Measurements from ENCODE around the gene WDR1.
"Not testable (repeated sequence)": the region's sequence is repeated elsewhere in the genome, so short reads cannot be mapped to it uniquely, and the experiment has no call there.

WDR1 gene

GRCh38 chr4:10129196-10130177, 12.9 kb upstream of the WDR1 start:
- no peaks in the 10 kb centered on the region for H3K79me2 ChIP-seq (ENCODE audit: insufficient read depth, low read length)
- no peak overlapping the region for H3K4me3 ChIP-seq (ENCODE audit: low read depth in 1 of 2, low read length in 2 of 2)
- H3K9me3 ChIP-seq (ENCODE audit: insufficient read depth, low read length, severe bottlenecking): no peaks in the 10 kb centered on the region
- peaks cover 7% of the 10 kb centered on the region for H3K4me1 ChIP-seq (ENCODE audit: insufficient read depth, low read length)
- TF ChIP-seq, protein P1, sequence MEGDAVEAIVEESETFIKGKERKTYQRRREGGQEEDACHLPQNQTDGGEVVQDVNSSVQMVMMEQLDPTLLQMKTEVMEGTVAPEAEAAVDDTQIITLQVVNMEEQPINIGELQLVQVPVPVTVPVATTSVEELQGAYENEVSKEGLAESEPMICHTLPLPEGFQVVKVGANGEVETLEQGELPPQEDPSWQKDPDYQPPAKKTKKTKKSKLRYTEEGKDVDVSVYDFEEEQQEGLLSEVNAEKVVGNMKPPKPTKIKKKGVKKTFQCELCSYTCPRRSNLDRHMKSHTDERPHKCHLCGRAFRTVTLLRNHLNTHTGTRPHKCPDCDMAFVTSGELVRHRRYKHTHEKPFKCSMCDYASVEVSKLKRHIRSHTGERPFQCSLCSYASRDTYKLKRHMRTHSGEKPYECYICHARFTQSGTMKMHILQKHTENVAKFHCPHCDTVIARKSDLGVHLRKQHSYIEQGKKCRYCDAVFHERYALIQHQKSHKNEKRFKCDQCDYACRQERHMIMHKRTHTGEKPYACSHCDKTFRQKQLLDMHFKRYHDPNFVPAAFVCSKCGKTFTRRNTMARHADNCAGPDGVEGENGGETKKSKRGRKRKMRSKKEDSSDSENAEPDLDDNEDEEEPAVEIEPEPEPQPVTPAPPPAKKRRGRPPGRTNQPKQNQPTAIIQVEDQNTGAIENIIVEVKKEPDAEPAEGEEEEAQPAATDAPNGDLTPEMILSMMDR (IDR thresholded peaks at IDR 0.05; ENCODE audit: borderline replicate concordance, extremely low read depth, low read length, poor library complexity, severe bottlenecking): no peak
- TF ChIP-seq EZH2 (IDR thresholded peaks at IDR 0.05; ENCODE audit: borderline replicate concordance, low read depth, low read length, severe bottlenecking): no peak
- no peak overlapping the region for H3K4me2 ChIP-seq (ENCODE audit: insufficient read depth, low read length)
- H3K27me3 ChIP-seq (ENCODE audit: insufficient read depth, low read length, poor library complexity): no peaks in the 10 kb centered on the region
- DNase-seq (no peak), ATAC-seq (ENCODE audit: insufficient read depth, low read depth) (no peak)
- H4K20me1 ChIP-seq (ENCODE audit: insufficient read depth, low read length): no peaks in the 10 kb centered on the region
- no peak overlapping the region for H3K9ac ChIP-seq (ENCODE audit: low read depth, low read length)
- H3K27ac ChIP-seq (ENCODE audit: low read length): no peak overlapping the region
- H3K36me3 ChIP-seq (ENCODE audit: insufficient read depth, low read length): no peaks in the 10 kb centered on the region
- no peak overlapping the region for H2AFZ ChIP-seq (ENCODE audit: low read depth, low read length)

DNA sequence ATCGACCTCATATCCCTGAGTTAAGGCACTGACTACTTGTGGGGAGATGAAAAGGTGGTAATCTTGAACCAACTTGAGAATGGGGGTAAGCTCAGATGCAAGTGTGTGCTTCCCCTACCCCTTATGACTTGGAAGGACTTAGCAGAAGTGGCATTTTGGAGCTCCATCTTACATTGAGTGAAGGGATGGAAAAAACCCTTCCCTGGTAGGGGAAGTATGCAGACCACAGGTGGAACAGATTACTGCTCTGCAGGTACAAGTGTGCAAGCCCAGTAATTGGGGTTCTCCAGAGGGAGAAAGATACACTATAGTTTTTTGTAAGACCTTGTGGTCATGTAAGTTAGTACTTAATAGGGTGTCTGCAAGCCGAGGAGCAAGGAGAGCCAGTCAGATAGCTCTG, 12.2 kb upstream of the WDR1 start:
- ATAC-seq (ENCODE audit: insufficient read depth, low read depth): no peak
- no peaks in the 10 kb centered on the region for H4K20me1 ChIP-seq (ENCODE audit: insufficient read depth, low read length)
- no peak overlapping the region for H3K27ac ChIP-seq (ENCODE audit: low read length)
- DNase-seq: no peak
- no peak overlapping the region for H2AFZ ChIP-seq (ENCODE audit: low read depth, low read length)
- no peak overlapping the region for H3K4me2 ChIP-seq (ENCODE audit: insufficient read depth, low read length)
- no peaks in the 10 kb centered on the region for H3K79me2 ChIP-seq (ENCODE audit: insufficient read depth, low read length)
- H3K9ac ChIP-seq (ENCODE audit: low read depth, low read length): no peak overlapping the region
- H3K4me3 ChIP-seq (ENCODE audit: low read depth in 1 of 2, low read length in 2 of 2): no peak overlapping the region
- H3K36me3 ChIP-seq (ENCODE audit: insufficient read depth, low read length): no peaks in the 10 kb centered on the region
- TF ChIP-seq, protein P1 (IDR thresholded peaks at IDR 0.05; ENCODE audit: borderline replicate concordance, extremely low read depth, low read length, poor library complexity, severe bottlenecking): no peak
- TF ChIP-seq EZH2 (IDR thresholded peaks at IDR 0.05; ENCODE audit: borderline replicate concordance, low read depth, low read length, severe bottlenecking): no peak
- H3K4me1 ChIP-seq (ENCODE audit: insufficient read depth, low read length): peaks cover 15% of the 10 kb centered on the region
- H3K9me3 ChIP-seq (ENCODE audit: insufficient read depth, low read length, severe bottlenecking): no peaks in the 10 kb centered on the region
- no peaks in the 10 kb centered on the region for H3K27me3 ChIP-seq (ENCODE audit: insufficient read depth, low read length, poor library complexity)

DNA sequence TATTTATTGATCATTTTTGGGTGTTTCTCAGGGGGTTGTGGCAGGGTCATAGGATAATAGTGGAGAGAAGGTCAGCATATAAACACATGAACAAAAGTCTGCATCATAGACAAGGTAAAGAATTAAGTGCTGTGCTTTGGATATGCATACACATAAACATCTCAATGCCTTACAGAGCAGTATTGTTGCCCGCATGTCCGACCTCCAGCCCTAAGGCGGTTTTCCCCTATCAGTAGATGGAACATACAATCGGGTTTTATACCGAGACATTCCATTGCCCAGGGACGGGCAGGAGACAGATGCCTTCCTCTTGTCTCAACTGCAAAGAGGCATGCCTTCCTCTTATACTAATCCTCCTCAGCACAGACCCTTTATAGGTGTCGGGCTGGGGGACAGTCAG, 10.9 kb upstream of the WDR1 start:
- not testable (repeated sequence) for ATAC-seq (ENCODE audit: insufficient read depth, low read depth); H3K9me3 ChIP-seq (ENCODE audit: insufficient read depth, low read length, severe bottlenecking); H2AFZ ChIP-seq (ENCODE audit: low read depth, low read length); H3K4me3 ChIP-seq (ENCODE audit: low read depth in 1 of 2, low read length in 2 of 2); H3K36me3 ChIP-seq (ENCODE audit: insufficient read depth, low read length); H3K4me2 ChIP-seq (ENCODE audit: insufficient read depth, low read length); H3K9ac ChIP-seq (ENCODE audit: low read depth, low read length); DNase-seq; H3K27me3 ChIP-seq (ENCODE audit: insufficient read depth, low read length, poor library complexity); H4K20me1 ChIP-seq (ENCODE audit: insufficient read depth, low read length); H3K27ac ChIP-seq (ENCODE audit: low read length); H3K79me2 ChIP-seq (ENCODE audit: insufficient read depth, low read length)
- peaks cover 27% of the 10 kb centered on the region for H3K4me1 ChIP-seq (ENCODE audit: insufficient read depth, low read length)

- Histone ChIP-seq H3K79me2 (ENCODE audit: insufficient read depth, low read length) (no peaks in the 10 kb centered on the region), H3K36me3 (ENCODE audit: insufficient read depth, low read length) (no peaks in the 10 kb centered on the region), H3K27ac (ENCODE audit: low read length) (peak overlapping the region; percentile 76), H3K4me3 (ENCODE audit: low read depth in 1 of 2, low read length in 2 of 2) (no peak overlapping the region), H2AFZ (ENCODE audit: low read depth, low read length) (peak overlapping the region; percentile 0; the same call in 1 of the 2 replicates), H3K27me3 (ENCODE audit: insufficient read depth, low read length, poor library complexity) (no peaks in the 10 kb centered on the region), H4K20me1 (ENCODE audit: insufficient read depth, low read length) (no peaks in the 10 kb centered on the region), H3K4me1 (ENCODE audit: insufficient read depth, low read length) (peaks cover 53% of the 10 kb centered on the region), H3K9me3 (ENCODE audit: insufficient read depth, low read length, severe bottlenecking) (no peaks in the 10 kb centered on the region), H3K9ac (ENCODE audit: low read depth, low read length) (peak overlapping the region; percentile 29; the same call in 1 of the 2 replicates), H3K4me2 (ENCODE audit: insufficient read depth, low read length) (no peak overlapping the region)
- peak; percentile 39 for ATAC-seq (ENCODE audit: insufficient read depth, low read depth)
- DNase-seq: peak; percentile 46
- TF ChIP-seq, protein P1 (IDR thresholded peaks at IDR 0.05; ENCODE audit: borderline replicate concordance, extremely low read depth, low read length, poor library complexity, severe bottlenecking): no peak
Measured at GRCh38 chr4:10124167-10124930, 7.8 kb upstream of the WDR1 start.
